ENCODE results near the gene AFF4.
"Not testable (repeated sequence)": the region's sequence is repeated elsewhere in the genome, so short reads cannot be mapped to it uniquely, and the experiment has no call there.

AFF4 gene, protein sequence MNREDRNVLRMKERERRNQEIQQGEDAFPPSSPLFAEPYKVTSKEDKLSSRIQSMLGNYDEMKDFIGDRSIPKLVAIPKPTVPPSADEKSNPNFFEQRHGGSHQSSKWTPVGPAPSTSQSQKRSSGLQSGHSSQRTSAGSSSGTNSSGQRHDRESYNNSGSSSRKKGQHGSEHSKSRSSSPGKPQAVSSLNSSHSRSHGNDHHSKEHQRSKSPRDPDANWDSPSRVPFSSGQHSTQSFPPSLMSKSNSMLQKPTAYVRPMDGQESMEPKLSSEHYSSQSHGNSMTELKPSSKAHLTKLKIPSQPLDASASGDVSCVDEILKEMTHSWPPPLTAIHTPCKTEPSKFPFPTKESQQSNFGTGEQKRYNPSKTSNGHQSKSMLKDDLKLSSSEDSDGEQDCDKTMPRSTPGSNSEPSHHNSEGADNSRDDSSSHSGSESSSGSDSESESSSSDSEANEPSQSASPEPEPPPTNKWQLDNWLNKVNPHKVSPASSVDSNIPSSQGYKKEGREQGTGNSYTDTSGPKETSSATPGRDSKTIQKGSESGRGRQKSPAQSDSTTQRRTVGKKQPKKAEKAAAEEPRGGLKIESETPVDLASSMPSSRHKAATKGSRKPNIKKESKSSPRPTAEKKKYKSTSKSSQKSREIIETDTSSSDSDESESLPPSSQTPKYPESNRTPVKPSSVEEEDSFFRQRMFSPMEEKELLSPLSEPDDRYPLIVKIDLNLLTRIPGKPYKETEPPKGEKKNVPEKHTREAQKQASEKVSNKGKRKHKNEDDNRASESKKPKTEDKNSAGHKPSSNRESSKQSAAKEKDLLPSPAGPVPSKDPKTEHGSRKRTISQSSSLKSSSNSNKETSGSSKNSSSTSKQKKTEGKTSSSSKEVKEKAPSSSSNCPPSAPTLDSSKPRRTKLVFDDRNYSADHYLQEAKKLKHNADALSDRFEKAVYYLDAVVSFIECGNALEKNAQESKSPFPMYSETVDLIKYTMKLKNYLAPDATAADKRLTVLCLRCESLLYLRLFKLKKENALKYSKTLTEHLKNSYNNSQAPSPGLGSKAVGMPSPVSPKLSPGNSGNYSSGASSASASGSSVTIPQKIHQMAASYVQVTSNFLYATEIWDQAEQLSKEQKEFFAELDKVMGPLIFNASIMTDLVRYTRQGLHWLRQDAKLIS

DNA sequence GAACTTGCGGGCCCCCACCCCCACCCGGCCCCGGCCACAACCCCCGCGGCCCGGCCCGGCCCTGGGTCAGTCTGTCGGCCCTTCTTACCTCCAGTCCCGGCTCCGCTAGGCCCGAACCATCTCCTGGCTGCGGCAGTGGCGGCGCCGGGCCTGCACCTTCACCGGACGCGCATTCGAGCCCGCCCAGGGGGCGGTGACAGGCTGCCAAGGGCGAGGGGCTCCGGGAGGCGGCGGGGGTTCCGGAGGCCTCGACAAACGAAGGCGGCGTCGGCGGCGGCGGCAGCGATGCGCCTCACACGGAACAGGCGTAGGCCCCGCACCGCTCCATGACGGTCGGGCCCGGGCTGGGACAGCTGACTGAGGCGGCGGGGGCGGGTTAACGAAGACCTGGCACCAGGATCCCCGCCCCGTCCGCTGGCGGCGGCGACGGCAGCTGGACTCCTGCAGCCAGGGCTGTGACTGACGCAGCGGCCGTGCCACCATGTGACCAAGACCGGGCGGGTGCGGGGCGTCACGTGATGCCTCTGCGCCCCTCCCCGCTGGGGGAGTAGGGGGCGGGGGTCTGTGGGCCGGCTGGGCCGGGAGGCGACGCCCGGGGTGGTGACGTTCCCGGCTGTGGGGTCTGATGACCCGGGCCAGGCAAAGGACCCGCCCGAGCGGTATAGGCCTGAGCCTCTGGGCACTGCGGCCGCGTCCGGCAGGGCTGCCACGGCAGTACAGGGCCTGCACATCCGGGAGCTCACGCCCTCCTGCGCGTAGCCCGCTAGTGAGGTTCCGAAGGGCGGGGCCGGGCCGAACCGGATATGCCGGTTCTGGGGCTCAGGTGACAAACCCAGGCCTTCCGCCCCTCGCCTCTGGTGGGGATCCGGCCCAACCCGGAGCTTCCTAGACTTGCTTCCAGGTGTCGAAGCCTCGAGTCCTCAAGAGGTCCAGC is at the start of gene AFF4:
Gene AFF4 (minus strand): TSS at position 464 of the 934 bp plus-strand sequence. CDS start 26,445 bp downstream, outside the sequence.
- peak; percentile 81 for DNase-seq

DNA sequence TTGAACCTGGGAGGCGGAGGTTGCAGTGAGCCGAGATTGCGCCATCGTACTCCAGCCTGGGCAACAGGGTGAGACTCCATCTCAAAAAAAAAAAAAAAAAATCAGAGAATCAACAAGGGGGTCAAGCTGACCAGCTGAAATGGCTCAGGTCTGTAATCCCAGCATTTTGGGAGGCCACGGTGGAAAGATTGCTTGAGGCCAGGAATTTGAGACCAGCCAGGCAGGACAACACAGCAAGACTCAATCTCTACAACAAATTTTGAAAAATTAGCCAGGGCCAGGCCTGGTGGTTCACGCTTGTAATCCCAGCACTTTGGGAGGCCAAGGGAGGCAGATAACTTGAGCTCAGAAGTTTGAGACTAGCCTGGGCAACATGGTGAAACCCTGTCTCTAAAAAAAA is 45.0 kb upstream of the AFF4 start:
- DNase-seq: not testable (repeated sequence)

DNA sequence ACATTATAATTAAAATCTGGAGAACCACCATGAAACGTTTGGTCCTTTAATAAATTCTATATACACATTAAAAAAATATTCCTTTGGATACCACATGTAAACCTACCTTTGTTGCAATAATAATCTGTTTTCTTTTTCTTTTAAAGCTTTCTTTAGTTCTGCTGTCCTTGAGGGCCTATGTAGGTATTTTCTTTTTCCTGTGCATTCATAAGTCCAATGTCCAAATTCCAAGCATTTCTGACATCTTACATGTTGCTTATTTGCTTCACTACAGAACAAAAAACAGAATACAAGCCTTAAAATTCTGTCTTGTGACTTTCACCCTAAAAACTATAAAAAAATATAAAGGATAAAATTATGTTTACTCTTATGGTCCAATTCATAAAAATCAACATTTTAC is 43.2 kb upstream of the AFF4 start:
- no peak for DNase-seq

DNA sequence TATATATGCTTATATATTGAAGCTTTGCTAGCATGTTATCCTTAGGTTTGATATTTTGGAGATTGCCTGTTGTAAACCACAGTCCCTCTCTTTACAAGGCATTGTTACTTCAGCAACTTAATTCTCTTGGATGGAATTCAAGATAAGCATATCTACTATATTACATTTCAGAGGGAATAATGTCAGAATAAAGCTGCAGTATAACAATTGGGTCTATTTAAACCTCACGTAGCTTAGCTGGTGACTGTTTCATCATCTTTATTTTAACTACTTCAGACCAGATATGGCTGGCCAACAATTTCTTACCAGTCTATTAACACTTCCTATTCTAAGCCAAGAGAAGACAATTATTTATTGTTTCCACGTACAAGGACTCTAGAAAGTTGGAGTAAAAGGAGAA is 35.8 kb upstream of the AFF4 start:
- DNase-seq: no peak

DNA sequence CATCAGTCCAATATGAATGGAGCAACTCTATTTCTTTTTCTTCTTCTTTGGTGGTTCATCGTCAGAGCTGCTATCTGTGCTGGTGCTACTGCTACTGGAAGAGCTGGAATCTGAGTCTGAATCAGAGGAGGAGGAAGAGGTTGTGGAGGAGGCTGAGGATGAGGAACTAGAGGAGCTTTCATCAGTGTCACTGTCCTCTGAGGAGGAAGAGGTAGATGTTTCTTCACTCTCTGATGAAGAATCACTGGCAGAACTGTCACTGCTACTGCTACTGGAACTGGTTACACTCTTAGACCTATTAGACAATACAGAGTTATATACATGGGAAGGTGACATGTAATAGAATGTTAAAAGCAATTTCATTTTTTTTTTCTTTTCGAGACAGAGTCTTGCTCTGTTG is 35.1 kb upstream of the AFF4 start:
- no peak for DNase-seq

DNA sequence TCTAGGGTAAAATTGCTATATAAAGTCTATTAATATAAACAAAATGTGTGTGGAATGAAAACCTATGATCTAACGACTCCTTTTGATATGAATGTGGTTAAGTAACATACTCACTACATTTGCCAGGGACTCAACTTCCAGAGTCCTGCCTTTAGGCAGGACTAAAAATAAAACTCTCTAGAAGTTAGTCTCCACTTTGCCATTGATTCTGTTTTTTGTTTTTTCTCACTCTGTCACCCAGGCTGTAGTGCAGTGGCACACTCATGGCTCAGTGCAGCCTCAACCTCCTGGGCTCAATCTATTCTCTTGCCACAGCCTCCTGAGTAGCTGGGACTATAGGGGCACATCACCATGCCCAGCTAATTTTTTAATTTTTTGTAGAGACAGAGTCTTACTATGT is 32.9 kb upstream of the AFF4 start:
- DNase-seq: no peak

DNA sequence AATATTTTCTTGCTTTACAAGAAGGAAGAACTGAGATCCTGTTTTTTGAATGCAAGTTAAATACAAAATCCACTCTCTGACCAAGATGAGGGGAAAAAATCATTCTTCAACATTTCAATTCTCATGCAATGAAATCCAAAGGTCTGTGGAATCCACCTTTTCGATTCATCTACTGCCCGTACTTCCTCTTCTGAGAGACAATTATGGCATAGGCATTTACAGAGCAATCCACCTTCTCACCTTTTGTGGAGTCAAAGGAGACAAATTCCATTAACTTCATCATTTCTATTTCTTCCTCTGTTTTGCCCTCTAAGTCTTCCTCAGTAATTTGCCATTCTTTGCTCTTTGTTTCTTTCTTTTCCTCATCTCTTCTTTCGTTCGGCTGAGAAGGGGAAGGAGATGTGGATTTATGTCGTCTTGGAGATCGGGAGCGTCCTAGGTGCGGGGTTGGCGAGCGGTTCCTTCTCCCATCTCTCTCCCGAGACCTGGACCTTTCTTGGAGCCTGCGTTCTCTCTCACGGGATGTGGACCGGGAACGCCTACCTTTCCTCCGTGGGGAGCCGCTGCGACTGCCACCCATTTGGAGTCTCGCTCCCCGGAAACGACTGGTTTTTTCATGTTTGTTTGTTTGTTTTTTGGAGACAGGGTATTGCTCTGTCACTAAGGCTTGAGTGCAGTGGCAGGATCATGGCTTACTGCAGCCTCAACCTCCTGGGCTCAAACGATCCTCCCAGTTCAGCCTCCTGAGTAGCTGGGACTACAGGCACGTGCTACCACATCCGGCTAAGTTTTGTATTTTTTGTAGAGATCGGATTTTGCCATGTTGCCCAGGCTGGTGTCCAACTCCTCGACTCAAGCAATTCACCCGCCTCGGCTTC is 24.3 kb upstream of the AFF4 start:
- no peak for DNase-seq

DNA sequence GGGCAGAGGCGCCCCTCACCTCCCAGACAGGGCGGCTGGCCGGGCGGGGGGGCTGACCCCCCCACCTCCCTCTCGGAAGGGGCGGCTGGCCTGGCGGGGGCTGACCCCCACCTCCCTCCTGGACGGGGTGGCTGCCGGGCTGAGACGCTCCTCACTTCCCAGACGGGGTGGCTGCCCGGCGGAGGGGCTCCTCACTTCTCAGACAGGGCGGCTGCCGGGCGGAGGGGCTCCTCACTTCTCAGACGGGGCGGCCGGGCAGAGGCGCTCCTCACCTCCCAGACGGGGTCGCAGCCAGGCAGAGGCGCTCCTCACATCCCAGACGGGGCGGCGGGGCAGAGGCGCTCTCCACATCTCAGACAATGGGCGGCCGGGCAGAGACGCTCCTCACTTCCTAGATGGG is 19.5 kb upstream of the AFF4 start:
- not testable (repeated sequence) for DNase-seq

DNA sequence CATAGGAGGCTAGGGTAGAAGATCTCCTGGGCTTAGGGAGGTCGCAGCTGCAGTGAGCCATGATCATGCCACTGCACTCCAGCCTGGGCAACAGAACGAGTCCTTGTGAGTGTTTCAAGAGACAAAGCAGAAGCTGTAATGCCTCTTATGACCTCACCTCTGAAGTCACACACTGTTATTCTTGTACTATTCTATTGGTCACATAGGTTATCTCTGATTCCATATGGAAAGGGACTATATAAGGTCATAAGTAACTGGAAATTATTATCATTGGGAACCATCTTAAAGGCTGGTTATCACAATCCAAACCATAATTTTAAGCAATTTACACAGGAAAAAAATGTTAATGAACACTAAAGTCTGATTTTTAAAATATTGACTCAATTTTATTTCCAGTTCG is 17.9 kb upstream of the AFF4 start:
- DNase-seq: no peak

DNA sequence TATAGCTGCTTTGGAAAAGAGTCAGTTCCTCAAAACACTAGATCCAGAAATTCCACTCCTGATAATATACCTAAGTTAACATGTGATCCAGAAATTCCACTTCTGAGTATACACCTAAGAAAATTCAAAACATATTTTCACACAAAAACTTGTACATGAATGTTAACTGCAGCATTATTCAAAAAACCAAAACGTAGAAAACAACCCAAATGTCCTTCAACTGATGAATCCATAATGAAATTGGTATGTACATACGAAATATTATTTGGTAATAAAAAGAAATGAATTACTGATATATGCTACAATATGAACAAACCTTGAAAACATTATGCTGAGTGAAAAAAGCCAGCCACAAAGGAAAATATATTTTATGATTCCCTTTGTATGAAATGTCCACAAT is 16.5 kb upstream of the AFF4 start:
- DNase-seq: no peak

DNA sequence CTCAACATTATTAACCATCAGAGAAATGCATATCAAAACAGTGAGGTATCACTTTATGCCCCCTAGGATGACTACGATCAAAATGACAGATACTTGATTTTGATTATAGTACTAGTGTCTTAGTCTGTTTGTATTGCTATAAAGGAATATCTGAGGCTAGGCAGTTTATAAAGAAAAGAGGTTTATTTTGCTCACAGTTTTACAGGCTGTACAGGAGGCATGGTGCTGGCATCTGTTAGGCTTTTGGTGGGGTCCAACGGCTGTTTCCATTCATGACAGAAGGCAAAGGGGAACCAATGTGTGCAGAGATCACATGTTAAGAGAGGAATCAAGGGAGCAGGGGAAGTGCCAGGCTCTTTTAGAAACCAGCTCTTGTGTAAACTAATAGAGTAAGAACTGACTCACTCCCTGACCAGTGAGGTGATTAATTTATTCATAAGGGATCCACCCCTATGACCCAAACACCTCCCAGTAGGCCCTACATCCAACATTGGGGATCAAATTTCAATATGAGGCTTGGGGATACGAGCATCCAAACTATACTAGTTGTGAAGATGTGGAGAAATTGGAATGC is 16.0 kb upstream of the AFF4 start:
- no peak for DNase-seq

DNA sequence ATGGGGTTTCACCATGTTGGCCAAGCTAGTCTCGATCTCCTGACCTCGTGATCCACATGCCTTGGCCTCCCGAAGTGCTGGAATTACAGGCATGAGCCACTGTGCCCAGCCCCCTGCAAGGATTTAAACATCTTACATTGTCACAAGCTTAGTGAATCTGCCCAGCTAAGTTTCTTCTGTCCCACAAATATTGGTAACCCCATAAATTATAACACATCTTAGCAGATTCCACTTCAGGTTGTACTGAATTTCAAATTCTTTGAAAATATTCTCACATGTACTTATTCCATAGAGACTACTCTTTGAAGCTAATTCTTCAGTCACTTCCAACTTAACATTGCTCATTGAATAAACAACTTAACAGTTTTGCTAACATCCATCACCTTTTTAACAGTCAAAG is 13.4 kb upstream of the AFF4 start:
- no peak for DNase-seq

DNA sequence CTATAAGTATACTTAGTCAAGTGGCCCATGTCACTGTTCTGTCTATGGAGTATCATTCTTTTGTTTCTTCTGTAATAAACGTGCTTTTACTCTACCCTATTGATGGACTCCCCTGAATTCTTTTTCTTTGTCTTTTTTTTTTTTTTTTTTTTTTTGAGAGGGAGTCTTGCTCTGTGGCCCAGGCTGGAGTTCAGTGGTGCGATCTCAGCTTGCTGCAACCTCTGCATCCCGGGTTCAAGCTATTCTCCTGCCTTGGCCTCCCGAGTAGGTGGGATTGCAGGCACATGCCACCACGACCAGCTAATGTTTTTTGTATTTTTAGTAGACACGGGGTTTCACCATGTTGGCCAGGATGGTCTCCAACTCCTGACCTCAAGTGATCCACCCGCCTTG is 9.0 kb upstream of the AFF4 start:
- DNase-seq: not testable (repeated sequence)

DNA sequence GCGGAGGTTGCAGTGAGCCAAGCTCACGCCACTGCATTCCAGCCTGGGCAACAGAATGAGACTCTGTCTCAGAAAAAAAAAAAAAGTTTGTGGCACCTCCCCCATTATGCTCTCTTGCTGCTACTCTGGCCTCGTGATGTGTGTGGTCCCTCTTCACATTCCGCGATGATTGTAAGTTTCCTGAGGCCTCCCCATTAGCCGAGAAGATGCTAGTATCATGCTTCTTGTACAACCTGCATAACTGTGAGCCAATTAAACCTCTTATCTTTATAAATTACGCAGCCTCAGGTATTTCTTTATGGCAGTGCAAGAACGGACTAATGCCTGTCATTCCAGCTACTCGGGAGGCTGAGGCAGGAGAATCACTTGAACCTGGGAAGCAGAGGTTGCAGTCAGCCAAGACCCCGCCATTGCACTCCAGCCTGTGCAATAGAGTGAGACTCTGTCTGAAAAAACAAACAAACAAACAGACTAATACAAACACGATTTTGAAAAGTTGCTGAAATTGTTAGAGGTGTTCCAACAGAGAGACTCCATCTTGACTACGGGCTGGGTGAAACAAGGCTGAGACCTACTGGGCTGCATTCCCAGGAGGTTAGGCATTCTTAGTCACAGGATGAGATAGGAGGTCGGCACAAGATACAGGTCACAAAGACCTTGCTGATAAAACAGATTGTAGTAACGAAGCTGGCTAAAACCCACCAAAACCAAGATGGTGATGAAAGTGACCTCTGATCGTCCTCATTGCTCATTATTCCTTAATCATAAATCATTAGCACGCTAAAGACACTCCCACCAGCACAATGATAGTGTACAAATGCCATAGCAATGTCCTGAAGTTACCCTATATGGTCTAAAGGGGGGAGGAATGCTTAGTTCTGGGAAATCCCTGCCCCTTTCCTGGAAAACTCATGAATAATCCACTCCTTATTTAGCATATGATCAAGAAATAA is 8.3 kb upstream of the AFF4 start:
- no peak for DNase-seq

DNA sequence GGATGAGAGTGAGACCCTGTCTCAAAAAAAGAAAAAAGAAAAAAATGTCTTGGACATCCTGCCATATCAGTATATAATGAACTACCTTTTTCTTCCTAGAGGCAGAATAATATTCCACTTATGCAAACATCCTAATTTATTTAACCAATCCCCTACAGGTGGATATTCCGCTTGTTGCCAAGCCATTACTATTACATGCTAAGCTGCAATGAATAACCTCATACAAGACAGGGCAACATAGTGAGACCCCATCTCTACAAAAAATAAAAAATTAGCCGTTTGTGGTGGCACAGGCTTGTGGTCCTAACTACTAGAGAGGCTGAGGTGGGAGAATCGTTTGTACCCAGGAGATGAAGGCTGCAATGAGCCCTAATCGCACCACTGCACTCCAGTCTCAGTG is 1.7 kb upstream of the AFF4 start:
- DNase-seq: no peak

DNA sequence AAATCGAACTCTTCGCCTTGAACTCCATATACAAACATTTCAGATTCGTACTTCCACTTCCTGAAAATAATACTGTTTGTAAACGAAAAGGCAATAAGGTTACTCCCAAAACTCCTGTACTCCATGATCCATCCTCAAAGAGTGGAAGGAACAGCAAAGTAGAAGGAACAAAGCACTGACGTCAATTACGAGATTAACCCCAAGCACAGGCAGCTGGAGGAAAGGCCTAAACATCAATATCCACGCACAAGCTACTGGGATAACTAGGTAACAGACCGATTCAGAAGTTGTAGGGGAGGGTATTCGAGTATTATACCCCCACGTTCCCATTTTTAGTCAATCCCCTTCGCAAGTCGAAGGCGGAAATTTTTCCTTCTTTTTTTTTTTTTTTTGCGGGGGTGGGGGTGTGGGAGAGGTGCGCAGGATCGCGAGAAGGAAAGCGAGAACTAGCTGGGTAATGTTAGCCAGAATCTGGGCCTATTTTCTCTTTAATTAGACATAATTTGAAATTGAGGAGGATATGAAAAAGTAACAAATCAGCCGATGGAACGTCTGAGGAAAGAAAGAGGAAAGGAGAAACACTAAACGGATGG is 909 bp downstream of the AFF4 start:
- no peak for DNase-seq

DNA sequence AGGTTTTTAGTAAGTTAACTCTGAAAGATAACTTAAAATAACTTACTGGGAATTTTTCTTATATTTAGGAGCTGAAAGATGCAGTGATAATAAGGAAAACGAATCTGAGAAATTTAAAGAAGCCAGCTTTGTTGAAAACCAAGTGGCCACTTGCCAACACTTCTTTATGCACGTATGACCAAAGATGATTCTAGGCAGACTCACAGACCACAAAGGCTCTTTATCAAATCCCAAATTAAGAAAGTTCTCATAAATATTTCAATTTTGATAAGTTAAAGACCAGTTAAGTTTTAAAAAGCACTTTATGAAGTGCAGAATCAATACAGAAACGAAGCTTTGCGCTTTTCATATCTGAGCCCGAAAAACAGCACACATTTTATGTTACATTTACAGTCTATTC is 1.5 kb downstream of the AFF4 start:
- DNase-seq: no peak

DNA sequence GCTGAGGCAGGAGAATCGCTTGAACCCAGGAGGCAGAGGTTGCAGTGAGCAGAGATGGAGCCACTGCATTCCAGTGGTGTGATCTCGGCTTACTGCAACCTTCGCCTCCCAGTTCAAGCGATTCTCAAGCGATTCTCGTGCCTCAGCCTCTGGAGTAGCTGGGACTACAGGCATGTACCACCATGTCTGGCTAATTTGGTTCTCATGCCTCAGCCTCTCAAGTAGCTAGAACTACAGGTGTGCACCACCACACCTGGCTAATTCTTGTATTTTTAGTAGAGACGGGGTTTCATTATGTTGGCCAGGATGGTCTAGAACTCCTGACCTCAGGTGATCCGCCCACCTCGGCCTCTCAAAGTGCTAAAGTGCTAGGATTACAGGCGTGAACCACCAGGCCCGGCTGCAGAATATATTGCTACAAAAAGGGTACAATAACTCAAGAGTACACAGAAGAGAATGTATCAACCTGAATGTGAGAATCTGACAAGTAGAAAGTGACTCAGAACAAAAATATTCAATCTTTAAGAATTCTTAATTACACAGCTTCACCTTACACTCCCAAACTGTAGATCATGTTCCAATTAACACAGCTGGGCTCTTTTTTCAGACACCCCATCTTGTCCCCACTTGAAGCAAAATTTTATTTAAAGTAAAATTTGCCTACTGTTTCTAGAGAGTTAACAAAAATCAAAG is 2.2 kb downstream of the AFF4 start:
- not testable (repeated sequence) for DNase-seq
